NCI-H1694 treated with DMSO at 0.1 percent for 48 hours (cell line): Measurements from ENCODE around the gene CCDC148.
A peak's percentile ranks its signal among the peaks of the same experiment; 100 is the strongest.

Experiments used
- DNase-seq: peaks from one replicate; lab custom pipeline; 2025; lab: John Stamatoyannopoulos, UW

Gene CCDC148

DNA sequence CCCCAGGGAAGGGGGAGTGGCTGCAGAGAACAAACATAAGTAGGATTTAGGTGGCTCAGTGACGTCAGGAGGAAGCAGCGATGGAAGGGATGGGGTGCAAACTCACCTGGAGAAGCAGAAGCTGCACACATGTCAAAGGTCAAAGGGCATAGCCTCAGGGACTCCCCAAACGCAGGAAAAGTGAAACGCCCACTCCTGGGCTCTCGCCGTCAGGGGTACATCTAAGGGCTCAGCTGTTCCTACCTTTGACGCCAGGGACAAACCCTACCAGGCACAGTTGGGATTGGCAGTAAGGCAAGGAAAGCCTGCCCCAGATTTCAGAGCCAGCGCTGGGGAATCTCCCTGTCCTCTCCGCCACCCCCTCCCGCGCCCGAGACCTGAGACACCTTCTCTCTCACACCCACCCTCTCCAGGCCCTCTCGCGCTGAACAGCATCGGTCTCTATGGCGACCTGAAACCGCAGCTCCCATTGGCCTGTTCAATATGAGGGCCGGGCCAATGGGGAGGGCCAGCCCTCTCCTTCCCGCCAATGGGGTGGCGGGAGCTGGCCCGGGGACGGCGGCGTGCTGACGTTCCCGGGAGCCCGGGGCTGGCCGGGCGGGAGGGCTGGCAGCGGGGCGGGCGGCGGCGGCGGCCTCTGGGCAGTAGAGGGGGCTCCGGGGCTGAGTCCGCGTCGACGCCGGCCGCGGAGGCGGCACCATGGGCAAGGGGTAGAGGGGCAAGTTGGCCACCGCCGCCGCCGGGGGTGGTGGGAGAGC is at the start of gene CCDC148, which contains the start of gene PKP4:
CCDC148 (minus strand) TSS at position 445 of the 758 bp plus-strand sequence; CDS start at position 131, 314 bp downstream.
PKP4 (plus strand) TSS at position 644 of the 758 bp plus-strand sequence. CDS start 76,233 bp downstream, outside the sequence.
- DNase-seq = peak; percentile 86

DNA sequence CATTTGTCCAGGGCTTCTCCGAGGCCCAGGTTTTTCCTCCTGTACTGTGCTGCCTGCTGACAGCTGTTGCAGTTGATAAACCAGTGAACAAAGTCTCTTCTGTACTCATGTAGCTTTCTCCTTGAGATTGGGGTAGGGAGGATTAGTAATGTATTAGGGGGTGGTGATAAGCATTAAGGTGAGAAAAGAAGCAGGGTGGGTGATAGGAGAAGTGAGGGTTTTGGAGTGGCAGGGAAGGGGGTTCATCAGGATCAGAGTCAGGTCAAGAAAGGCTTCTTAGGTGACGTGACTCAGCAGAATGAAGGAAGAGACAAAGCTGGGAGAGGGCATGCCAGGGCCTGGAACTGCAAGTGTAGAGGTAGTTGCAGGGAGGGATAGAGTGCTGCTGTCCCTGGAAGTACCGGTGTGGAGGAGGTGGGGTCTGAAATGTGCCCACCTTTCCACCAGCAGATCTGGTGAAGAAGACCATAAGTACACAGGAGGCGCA is 48.9 kb upstream of the CCDC148 start:
- DNase-seq = no peak

DNA sequence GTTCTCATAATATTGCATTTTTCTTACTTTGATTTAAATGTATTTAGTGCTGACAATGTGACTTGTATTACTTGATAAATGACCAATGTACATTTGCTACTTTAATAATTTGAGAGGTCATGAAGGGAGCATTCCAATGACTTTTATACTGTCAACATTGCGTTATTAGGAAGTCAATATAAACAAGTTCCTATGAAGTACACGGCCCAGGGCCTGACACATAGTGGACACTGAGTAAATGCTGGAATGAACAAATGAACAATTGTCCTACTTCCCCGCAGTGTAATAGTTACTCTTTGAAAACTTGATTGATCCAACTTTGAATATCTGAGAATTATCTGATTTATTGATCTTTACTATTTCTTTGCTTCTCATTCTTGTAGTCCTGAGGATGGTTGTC is 47.5 kb upstream of the CCDC148 start:
- DNase-seq = no peak

DNA sequence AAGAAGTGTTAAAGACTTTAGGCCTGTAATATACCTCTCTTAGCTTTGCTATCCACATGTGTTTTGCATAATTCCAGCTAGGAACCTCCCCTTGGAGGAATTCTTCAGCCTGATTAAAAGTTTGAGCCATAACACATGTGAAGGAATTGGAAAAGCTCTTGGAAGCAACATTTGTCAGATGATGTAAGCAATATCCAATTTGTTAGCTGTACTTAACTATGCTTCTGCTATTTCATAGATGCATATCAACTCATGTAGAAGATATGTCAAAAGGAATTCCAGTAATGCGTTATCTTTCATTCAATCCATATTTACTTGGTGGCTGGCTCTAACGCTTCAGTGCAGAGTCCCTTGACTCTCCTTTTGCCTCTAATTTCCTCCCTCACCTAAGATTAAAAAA is 46.4 kb upstream of the CCDC148 start:
- no peak for DNase-seq

DNA sequence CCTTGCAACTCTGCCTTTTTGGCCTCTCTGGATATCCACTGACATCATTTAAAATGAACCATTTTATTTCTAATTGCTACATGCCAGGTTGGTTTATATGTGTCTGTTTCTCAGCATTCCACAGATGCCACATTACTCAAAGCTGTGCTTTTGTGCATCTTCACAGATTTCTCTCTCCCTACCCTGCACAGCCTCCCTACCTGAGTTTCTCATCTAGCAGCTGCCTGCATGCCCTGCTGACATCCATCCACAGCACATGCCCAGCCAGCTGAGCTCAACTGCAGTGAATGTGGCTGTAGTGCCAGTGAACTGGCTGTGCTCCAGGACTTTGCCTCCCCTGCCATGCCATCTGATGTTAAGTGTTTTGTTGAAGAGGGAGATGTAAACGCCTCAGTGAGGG is 44.7 kb upstream of the CCDC148 start:
- DNase-seq = peak; percentile 76

DNA sequence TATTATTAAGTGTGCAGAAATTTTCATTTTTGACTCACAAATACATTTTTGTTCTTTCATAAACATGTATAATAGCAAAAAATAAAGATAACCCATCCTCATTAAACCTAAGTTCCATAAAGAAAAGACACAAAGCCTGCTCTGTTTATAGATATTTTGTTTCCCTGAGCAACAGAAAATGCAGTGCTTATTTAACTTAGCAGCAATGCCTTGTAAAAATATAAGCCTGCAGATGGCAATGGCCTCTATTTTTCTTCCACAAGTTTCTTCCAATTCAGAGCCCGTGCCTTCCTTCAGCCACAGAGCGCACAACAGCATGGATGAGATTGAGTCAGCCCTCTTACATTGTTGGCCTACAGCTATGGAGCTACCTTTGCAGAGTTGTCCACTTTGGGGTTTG is 43.8 kb upstream of the CCDC148 start:
- DNase-seq = no peak

DNA sequence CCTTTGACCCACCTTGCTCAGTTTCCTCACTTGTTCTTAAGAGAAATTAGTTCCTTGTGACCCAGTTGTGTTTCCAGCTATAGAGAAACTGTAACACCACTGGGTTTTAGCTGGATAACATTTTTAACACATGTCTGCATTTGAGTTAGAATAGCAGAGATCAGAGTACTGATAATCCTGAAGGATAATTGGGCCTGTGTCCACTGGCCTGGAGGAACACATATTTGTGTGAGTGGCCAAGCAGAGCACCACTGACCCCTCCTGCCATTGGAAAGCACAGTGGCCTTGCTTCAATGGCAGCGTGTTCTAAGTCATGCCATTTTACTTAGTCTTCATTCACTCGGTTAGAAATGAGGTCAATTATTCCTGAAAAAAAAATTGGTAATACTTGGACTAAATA is 42.8 kb upstream of the CCDC148 start:
- DNase-seq = no peak

DNA sequence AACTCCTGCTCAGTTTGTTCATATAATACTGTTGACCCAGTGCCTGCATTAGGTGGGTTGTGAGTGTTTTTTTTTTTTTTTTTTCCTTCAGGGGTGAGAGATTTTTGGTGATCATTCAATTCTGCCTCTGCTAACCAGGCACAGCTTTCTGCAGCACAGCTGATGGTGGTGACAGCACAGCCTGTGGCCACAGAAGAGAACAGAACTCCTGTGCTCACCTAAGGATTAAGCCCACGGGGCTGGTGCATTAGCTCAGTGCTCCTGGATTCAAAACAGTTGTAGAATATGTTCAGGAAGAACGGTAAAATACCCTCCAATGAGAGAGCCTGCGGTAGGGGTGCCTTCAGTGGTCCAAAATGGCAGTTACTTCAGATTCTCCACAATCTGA is 42.2 kb upstream of the CCDC148 start:
- DNase-seq = no peak

DNA sequence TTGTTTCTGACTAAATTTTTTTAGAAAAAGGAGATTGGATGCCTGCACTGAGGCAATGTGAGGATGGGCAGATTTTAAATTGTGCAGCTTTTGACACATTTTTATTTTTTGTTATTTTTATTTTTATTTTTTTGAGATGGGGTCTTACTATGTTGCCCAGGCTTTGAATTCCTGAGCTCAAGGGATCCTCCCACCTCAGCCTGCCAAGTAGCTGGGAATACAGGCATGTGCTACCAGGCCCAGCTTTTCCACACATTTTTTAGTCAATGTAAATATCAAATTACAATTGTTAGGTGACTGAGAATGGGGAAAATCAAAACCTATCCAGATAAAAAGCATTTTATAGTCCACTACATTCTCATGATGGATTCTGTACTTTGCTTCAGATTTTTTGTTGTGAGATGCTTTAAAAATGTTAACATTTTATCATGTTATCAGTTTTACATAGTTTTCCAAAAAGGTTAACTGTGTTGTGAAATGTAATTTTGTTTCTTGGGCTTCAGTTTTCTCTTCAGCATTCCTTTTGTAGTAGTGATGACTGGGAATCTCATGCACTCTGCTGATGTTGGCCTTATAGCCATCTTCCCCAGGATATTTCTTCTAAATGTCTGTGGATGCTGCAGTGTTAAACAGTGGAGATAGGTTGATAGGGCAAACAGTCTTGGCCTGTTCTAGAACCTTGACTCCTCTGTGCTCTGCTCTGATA is 41.6 kb upstream of the CCDC148 start:
- DNase-seq = no peak

DNA sequence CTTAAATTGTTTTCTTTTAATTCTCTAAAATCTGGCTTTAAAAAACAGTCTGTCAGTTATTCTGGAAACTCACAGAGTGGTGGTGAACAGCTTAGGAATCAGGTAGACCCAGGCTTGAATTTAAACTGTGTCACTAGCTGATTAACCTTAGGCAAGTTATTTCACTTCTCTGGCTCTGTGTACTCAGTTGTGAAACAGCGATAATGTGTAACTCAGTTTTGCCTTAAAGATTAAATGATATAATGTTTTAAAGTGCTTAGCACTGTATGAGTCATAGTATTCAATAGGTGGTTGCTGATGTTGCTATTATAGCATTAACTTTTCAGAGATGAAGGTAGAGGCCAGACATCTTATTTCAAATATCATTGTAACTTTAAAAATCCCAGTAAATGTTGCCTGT is 40.9 kb upstream of the CCDC148 start:
- no peak for DNase-seq

DNA sequence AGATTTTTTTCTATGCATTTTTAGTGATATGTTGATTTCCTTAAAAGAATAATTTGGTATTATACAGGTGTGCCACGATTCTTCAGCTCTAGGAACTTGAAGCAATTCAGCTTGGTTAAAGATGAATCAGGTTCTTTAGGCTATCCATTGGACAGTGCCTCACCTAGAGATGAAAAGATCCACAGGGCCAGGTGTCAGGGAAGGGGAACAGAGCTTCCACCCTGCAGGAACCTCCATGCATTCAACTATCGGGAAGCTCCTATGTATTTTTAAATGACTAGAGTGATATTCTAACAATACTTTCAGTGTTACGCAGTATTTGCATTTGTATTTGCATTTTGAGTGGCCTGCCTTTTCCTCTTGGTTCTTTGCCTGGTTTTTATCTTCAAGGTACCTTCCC is 40.4 kb upstream of the CCDC148 start:
- no peak for DNase-seq

DNA sequence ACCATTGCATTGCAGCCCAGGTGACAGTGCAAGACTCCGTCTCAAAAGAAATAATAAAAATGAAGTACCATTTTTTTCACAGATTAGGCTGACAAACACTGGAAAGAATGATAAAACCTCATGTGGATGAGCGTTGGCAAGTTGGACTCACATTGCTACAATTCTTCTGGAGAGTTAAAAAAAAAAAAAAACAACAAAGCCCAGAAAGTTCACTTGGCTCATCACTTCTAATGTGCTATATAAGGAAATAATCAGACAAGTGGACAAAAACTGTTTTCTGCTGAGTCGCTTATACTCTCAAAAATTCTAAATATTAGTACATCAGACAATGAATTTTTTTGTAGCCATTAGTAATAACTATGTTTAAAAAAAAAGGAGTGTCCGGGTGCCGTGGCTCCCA is 38.6 kb upstream of the CCDC148 start:
- no peak for DNase-seq

DNA sequence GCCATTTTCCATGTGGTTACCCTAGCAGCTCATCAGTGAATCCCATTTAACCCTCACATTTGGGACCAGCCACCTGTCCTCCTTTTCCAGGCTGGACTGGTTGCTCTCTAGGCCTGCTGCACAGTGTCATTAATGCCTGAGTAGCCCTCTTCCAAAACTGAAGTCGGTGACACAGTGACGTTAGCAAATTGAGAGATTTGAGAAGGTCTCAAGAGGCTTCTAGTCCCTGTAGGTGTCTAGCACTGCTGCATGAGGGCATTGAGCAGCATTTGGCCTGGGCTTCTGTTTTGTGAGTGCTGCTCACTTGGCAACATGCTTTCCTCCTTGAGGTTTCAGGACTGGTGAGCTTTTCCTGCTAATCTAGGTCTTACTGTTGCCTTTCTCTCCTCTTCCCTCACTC is 36.9 kb upstream of the CCDC148 start:
- DNase-seq = no peak

DNA sequence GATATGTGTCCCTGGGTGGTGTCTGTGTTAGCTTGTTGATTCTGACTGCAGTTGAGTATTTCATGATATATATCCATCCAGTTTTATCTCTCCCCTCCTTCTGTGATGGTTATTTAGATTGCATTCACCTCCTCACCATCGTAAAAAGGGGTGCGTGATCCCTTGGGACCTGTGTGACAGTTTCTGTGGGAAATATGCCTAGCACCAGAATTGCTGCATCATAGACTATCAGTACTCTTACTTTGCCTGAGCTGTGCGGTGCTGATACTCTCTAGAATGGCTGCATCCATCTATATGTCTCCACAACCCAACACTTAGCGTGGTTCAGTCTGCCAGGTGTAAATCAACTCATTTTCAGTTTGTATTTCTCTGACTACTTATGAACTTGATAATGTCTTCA is 34.5 kb upstream of the CCDC148 start:
- no peak for DNase-seq

DNA sequence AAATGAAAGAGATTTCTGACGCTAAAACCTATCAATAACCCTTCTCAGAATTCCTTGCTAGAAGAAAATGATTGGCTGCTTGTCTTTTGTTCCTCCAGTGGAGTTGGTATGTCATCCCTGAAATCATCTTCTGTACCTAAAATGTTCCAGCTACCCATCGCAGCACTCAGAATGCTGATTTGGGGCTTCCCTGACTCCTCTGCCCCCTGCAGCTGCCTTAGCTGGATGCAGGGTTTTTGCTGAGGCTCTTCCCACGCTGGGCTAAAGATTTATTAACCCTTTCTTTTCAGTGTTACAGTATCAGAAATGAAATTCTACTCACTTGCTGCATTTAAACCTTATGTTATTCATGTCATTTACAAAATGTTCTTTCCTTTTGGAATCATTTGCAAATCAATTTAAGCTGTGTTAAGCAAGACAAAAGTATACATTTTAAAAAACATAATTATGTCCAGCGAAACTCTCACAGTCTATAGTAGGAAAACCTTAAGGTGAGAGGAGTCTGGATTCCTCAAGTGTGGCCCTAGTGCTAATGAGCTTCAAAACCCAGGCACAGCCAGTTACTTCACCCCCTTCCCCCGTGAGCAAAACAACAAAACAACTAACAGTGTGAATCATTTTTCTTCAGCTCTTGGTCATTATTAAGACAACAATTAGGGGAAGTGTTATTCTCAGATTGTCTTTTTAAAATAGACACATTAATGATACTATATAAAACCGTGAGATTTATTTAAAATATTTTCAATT is 33.0 kb upstream of the CCDC148 start:
- DNase-seq = no peak

DNA sequence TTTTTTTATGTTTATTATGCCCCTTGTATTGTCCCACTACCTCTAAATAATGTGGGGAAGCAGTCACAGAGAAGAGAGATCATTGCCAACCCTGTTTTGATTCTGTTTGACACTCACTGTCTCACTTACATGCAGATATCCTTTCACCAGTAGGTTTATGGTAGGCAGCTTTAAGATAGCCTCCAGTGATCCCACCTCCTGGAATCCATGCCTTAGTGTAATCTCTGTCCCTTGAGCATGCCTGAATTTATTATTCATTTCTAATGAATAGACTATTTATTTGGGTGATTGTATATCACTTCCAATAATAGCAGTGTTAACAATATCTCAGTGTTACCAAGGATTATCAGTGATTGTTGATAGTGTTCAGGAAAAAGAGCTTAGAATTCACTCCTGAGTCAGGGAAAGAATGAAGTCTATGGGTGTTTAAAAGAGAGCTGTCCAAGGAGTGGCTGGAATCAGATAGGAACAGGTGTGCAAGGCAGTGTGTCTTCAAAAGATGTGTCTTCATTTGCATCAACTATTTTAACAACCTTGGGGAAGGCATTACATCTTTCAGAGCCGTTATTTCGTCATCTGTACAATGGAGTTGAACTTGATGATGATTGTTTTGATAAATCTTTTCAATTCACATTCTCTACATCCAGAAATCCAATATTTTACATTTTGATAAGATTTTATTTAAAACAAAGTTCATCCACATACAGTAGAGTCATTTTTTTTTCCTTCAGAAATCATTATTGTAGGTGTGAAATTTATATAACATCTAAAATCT is 32.1 kb upstream of the CCDC148 start:
- no peak for DNase-seq

DNA sequence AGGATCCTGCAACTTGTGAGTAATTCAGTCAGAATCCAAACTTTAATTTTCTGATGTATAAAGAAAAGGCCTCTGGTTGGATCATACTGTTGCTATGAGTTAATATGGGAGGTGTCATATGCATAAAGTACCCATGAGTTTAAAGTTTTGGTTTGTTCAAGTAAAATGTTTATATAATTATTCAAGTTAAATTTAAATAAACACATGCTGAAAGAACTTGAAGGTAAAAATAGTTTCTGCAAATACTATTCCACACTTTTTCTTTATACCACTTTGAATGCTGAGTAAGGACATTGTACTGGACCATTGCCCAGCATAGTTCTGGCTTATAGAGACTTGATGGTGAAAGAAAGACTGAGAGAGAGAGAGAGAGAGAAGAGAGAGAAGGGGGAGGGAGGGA is 30.9 kb upstream of the CCDC148 start:
- no peak for DNase-seq

DNA sequence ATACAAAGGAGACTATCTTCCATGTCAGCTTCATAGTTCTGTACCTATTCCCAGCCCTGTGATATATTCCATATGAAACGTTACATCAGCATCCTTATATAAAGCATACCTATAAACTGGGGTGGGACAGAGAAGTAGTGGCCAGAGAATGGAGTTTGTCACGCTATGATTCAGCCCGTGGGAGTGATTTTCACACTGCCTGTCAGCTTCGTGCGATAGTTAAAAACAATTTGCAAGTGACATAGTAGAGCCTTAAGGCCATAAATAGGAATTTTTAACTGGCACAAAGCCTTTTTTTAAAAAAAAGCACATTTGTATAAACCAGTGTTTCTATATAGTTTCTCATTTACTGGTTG is 30.4 kb upstream of the CCDC148 start:
- no peak for DNase-seq

DNA sequence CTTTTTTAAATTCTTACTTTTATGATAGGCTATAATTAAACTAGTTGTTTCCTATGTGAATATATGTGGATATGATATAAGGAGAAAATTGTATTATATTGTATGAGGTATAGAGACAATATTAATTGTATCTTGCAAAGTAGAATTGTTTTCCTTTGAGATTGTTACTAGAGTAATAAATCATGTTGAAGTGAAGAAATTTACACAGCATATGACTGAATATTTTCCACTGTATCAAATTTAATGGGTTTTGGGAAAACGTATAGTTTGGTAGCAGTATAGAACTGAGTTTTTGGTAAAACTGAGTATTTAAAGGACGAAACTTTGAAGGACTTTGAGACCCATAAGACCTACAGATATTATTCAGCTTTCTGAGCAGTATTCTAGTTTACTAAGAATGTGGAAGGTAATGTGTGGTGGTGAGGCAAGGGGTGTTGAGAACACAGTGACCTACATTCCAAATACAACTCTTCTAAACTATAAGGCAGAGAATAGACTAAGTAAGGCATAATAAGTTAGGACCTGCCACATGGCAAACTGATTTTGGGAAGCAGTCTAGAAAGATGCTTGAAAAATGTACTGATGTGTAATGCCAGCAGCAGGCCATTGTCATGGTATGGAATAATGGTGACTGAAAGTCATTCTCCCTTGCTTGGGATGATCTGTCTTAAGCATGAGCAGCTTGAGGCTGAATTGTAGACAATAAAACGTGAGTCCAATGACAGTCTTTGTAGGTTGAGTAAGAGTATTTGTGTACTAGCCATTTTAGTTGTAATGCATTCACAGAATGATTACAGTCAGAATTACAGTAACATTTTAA is 29.8 kb upstream of the CCDC148 start:
- DNase-seq = no peak

DNA sequence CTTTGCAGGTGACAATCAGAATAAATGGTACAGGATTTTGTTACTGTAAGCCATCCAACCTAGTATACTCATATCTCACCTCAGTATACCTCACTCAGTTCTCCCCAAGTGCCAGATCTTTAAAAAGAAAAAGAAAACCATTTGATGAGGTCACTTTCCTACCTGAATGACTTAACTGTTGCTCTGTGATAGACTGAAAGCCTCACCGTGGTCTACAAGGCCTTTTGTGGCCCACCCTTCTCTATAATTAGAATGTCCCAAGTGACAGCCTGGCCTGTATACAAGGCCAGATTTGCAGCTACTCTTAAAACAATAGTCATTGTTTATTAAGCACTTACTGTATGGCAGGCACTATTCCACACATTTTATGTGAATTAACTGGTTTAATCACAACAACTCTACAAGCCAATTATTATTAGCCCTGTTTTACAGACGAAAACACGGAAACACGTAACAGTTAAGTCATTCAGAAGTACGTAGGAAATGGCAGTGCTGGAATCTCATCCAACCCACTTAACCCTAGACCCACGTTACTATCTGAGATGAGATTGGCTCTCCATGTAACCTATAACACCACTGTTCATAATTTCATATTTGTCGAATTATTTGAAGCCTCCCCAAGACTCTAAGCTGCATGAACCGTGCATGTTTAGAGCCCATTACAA is 28.5 kb upstream of the CCDC148 start:
- no peak for DNase-seq

DNA sequence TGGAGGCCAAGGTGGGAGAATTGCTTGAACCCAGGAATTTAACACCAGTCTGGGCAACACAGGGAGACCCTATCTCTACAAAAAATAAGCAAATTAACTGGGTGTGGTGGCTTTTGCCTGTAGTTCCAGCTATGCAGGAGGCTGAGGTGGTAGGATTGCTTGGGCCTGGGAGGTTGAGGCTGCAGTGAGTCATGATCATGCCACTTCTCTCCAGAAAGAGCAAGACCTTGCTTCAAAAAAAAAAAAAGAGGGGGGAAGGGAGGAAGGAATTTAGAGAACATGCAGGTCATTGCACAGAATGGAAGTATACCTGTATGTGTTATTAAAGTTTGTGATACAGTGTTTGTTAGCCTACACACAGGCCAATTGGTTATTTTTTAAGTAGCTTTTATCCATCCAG is 26.0 kb upstream of the CCDC148 start:
- no peak for DNase-seq
